PC-9 (cell line): Measurements from ENCODE around the gene PER3.

ENCODE experiments used
- CTCF ChIP-seq: fragments of 200-600 bp; sonication (generic); conservative IDR thresholded peaks from 2 replicates; pipeline ENCODE4 v1.6.1; 2017; ENCODE audit warnings: mixed run types, antibody characterized with exemption, mild to moderate bottlenecking, moderate library complexity
- EZH2 ChIP-seq: fragments of 200-600 bp; sonication (generic); IDR thresholded peaks from 2 replicates; pipeline ENCODE4 v1.8.0; 2017; ENCODE audit warnings: antibody characterized with exemption, low read depth

GRCh38 chr1:7781501-7781900 lies 2.6 kb upstream of the PER3 start:
- TF ChIP-seq CTCF (no peak), EZH2 (no peak)
